NCI-H748 treated with DMSO at 0.1 percent for 48 hours (cell line): ENCODE measurements around the gene SLC46A1.
"Not testable (repeated sequence)": the region's sequence is repeated elsewhere in the genome, so short reads cannot be mapped to it uniquely, and the experiment has no call there.

Experiments used
- DNase-seq: peaks from one replicate; lab custom pipeline; 2025; lab: John Stamatoyannopoulos, UW

Gene SLC46A1

DNA sequence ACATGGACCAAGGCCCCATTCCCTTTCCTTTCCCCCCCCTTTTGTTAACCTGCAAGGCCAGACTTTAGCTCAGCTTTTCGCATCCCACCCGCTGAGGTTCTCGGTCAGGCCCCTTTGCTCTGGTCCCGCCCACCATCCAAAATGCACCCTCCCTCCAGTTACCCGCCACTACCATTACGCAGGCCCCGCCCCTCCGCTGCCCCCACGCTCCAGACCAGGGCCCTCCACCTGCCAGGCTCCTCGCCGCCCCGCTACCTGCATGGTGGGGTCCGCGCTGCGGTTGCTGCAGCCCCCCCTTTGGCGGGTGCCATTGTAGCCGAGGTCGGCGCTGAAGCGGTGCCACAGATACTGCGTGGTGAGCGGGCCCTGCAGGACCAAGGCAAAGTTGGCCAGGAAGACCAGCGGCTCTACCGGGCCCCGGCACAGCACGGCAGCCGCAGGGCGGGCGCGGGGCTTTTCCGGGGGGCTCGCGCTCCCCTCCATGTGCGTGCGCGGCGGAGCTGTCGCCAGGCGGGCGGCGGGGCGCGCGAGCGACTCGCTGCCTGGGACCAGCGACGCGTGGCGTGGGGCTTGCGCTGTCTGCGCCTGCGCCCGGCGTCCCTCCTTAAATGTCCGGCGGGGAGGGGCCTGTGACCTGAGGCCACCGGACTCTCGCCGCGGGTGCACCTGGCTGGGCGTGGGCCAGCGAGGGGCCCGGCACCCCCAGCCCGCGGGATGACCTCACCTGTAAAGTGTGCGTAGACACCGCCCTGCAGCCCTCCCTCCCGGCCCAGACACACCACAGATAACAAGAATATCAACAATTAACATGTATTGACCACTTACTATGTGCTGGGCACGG is at the start of gene SLC46A1:
Gene SLC46A1 (minus strand): TSS at position 581 of the 841 bp plus-strand sequence. CDS start 98 bp downstream, at position 483.
- DNase-seq: peak; percentile 60

DNA sequence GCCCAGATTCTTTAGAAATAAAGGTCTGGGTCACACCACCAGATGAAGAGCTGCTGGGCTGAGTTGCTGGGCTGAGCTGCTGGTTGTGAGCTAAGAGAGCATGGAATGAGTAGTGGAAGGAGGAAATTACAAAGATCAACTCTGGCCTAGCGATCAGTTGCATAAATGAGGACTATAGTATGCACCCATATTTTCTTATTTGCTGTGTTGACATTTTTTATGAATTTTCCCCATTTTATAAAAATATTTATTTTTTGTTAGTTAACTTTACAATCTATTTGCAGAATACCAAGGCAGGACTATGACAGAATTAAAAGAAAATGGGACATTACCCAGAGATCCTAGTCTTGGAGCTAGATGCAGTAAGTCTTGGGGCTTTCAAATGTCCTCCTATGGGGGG is 43.8 kb upstream of the SLC46A1 start:
- no peak for DNase-seq

GRCh38 chr17:28447396-28447760 is 41.4 kb upstream of the SLC46A1 start:
- no peak for DNase-seq

- DNase-seq: no peak
Observed at GRCh38 chr17:28446716-28447395, 40.8 kb upstream of the SLC46A1 start.

- DNase-seq: no peak
Observed at GRCh38 chr17:28443901-28444638, 38.1 kb upstream of the SLC46A1 start.

DNA sequence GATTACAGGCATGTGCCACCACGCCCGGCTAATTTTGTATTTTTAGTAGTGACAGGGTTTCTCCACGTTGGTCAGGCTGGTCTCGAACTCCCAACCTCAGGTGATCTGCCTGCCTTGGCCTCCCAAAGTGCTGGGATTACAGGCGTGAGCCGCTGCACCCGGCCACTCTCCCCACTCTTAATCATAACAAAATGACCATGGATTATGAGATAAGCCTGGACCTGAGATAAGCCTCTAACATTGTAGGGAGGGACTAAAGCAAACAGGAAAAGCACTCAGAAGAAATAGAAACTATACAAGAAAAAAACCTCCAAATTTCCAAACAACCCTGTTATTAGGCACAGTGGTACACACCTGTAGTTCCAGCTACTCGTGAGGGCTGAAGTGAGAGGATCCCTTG is 28.3 kb upstream of the SLC46A1 start:
- not testable (repeated sequence) for DNase-seq

GRCh38 chr17:28433721-28434120 is 27.7 kb upstream of the SLC46A1 start:
- DNase-seq: no peak

- DNase-seq: not testable (repeated sequence)
Observed at GRCh38 chr17:28427982-28428381, 22.0 kb upstream of the SLC46A1 start.

DNA sequence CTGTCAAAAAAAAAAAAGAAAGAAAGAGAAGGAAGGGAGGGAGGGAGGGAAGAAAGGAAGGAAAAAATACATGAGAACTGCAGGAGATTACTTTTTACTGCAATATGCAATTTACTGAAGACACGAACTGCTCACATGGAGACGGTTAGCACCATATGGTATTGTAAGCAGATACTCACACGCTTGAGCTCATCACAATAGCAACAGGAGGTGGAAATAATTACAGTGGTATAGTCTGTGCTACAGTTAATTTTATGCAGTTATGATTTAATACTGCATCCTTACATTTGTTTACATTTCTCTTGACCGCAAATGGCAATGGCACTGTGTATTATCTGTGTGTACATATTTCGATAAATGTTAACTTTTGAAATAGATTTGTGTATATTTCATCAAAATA is 21.4 kb upstream of the SLC46A1 start:
- peak; percentile 17 for DNase-seq

- no peak for DNase-seq
Observed at GRCh38 chr17:28426081-28426519, 20.1 kb upstream of the SLC46A1 start.

- no peak for DNase-seq
Observed at GRCh38 chr17:28425206-28425605, 19.2 kb upstream of the SLC46A1 start.

- no peak for DNase-seq
Observed at GRCh38 chr17:28421787-28422305, 15.8 kb upstream of the SLC46A1 start.

DNA sequence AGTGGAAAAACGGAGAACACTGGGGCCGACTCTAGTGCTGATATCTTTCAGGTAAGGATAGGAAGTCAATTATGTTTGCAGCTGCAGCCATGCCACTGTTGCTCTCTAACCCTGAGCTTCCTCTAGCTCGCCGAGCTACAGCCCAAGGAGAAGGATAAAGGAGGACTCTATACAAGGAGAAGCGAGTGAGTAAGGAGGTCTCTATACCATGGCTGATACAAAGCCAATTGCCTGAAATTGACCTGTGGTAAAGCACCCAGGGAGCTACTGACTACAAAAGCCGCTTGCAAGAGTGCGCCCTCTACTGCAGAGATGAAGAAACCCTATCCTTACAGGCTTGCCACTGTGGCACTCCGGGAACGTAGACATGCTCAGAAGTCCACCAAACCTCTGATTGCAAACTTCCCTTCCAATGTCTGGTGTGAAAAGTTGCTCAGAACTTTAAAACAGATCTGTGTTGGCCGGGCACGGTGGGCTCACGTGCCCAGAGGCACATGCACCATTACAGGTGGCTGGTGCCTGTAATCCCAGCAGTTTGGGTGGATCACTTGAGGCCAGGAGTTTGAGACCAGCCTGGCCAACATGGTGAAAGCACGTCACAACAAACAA is 10.8 kb upstream of the SLC46A1 start:
- DNase-seq: peak; percentile 89

- no peak for DNase-seq
Observed at GRCh38 chr17:28415886-28416285, 9.9 kb upstream of the SLC46A1 start.

- DNase-seq: no peak
Observed at GRCh38 chr17:28413804-28414203, 7.8 kb upstream of the SLC46A1 start.

- no peak for DNase-seq
Observed at GRCh38 chr17:28412099-28412498, 6.1 kb upstream of the SLC46A1 start.

GRCh38 chr17:28407974-28408306 is 1.9 kb upstream of the SLC46A1 start:
- DNase-seq: no peak

GRCh38 chr17:28407130-28407973 is 1.3 kb upstream of the SLC46A1 start:
- no peak for DNase-seq

- peak; percentile 40 for DNase-seq
Observed at GRCh38 chr17:28406473-28406814, 432 bp upstream of the SLC46A1 start.

DNA sequence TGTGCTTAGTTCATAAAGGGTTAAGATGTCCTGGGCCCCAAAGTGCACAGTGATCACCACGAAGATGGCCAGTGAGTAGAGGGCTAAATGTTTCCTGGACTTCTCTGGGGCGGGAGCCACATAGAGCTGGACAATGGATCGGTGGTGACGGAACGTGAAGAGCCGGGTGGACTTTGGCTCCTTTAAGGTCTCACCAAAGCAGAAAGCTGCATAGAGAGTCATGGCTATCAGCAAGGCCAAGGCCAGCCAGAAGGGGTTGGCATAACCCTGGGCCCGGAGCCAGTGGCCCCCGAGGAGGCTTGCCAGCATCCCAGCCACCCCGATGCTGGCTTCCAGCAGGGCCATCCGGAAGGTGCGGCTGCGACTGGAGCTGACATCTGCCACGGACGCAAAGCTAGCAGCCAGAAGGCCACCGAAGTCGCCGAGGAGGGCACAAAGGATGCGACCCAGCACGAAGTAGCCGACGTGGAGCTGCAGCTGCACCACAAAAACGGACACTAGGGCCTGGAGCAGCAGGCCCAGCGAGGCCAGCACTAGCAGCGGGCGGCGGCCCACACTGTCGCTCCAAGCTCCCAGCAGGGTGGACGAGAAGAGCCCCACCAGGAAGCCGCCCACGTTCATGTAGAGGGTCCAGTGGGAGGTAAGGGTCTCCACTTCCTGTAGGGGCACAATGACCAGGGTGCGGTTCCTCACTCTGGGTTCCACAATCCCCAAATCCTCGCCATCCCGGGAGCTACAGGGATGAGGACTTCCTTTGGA is 1.0 kb downstream of the SLC46A1 start:
- DNase-seq: no peak

DNA sequence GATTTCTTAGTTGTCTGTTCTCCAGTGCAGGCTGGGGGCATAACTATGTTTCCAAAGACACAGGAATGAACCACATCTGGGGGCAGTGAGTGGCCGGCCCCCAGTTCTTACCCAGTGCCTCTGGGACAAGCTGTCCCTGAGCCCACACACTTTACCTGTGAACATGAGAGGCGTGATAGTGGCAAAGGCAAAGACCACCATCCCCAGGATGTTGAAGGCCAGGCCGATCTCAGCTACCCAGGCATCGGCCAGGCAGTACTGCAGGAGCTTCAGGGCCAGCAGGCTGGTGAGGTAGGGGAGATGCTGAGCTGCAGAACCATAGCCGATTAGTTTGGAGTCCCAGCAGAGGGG is 1.6 kb downstream of the SLC46A1 start:
- DNase-seq: no peak
